ENCODE results near the gene CCND1. TPM values are rescaled to one million over a fixed set of nuclear protein-coding genes. Genes with fewer than 3 reads are reported as not detected.

CCND1 gene
- total RNA-seq, 6 experiments from 2014 or later = 1,259 to 2,084 (median 1,434) TPM

DNA sequence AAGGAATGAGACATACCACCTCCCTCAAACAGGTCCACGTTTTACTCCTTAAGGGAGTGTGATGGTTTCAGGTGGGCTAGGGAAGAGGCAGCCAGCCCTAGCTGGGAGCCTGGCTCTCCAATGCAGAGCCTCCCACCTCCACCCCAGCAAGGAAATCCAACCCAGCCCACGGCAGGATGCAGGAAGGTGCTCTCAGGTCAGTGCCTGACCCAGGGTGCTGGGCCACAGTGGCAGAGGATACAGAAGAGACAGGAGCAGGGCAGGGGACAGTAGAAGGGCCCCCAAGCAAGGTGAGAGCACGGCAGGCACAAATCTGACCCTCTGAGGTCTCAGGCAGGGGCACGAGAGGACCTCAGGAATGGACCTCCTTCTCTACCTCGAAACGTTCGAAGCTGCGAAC lies 26.9 kb upstream of the CCND1 start:
- no peak overlapping the region for H3K27ac Mint-ChIP-seq
- no peaks in the 10 kb centered on the region for H3K36me3 Mint-ChIP-seq (ENCODE audit: low read depth)
- H3K4me3 Mint-ChIP-seq = no peak overlapping the region
- H3K4me1 Mint-ChIP-seq (ENCODE audit: low read depth) = peaks cover 9% of the 10 kb centered on the region; the same call in 1 of the 2 replicates
- no peak for DNase-seq
- no peaks in the 10 kb centered on the region for H3K9me3 Mint-ChIP-seq
- TF ChIP-seq, protein P1, sequence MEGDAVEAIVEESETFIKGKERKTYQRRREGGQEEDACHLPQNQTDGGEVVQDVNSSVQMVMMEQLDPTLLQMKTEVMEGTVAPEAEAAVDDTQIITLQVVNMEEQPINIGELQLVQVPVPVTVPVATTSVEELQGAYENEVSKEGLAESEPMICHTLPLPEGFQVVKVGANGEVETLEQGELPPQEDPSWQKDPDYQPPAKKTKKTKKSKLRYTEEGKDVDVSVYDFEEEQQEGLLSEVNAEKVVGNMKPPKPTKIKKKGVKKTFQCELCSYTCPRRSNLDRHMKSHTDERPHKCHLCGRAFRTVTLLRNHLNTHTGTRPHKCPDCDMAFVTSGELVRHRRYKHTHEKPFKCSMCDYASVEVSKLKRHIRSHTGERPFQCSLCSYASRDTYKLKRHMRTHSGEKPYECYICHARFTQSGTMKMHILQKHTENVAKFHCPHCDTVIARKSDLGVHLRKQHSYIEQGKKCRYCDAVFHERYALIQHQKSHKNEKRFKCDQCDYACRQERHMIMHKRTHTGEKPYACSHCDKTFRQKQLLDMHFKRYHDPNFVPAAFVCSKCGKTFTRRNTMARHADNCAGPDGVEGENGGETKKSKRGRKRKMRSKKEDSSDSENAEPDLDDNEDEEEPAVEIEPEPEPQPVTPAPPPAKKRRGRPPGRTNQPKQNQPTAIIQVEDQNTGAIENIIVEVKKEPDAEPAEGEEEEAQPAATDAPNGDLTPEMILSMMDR (IDR thresholded peaks at IDR 0.05) = no peak
- H3K27me3 Mint-ChIP-seq (ENCODE audit: insufficient read depth) = peaks cover 7% of the 10 kb centered on the region

GRCh38 chr11:69615545-69616278 lies 25.2 kb upstream of the CCND1 start:
- Mint-ChIP-seq H3K9me3 (no peaks in the 10 kb centered on the region), H3K4me1 (ENCODE audit: low read depth) (peaks cover 9% of the 10 kb centered on the region; the same call in 1 of the 2 replicates)
- TF ChIP-seq, protein P1 (IDR thresholded peaks at IDR 0.05) = no peak

GRCh38 chr11:69617220-69617619 lies 23.7 kb upstream of the CCND1 start:
- TF ChIP-seq, protein P1 (IDR thresholded peaks at IDR 0.05) = no peak
- H3K36me3 Mint-ChIP-seq (ENCODE audit: low read depth) = no peaks in the 10 kb centered on the region
- no peak overlapping the region for H3K4me3 Mint-ChIP-seq
- H3K9me3 Mint-ChIP-seq = no peaks in the 10 kb centered on the region
- peaks cover 9% of the 10 kb centered on the region; the same call in 1 of the 2 replicates for H3K4me1 Mint-ChIP-seq (ENCODE audit: low read depth)
- no peak overlapping the region for H3K27ac Mint-ChIP-seq
- DNase-seq = no peak
- peaks cover 12% of the 10 kb centered on the region for H3K27me3 Mint-ChIP-seq (ENCODE audit: insufficient read depth)

More at GRCh38 chr11:69615545-69616278, 25.2 kb upstream of the CCND1 start:
- no peaks in the 10 kb centered on the region for H3K36me3 Mint-ChIP-seq (ENCODE audit: low read depth)
- DNase-seq = no peak
- H3K4me3 Mint-ChIP-seq = no peak overlapping the region
- H3K27me3 Mint-ChIP-seq (ENCODE audit: insufficient read depth) = peaks cover 10% of the 10 kb centered on the region
- H3K27ac Mint-ChIP-seq = no peak overlapping the region

GRCh38 chr11:69617682-69618081 lies 23.3 kb upstream of the CCND1 start:
- H3K4me3 Mint-ChIP-seq = no peak overlapping the region
- H3K27me3 Mint-ChIP-seq (ENCODE audit: insufficient read depth) = peaks cover 14% of the 10 kb centered on the region
- no peak overlapping the region for H3K27ac Mint-ChIP-seq
- DNase-seq = no peak
- no peaks in the 10 kb centered on the region for H3K9me3 Mint-ChIP-seq
- H3K36me3 Mint-ChIP-seq (ENCODE audit: low read depth) = no peaks in the 10 kb centered on the region
- TF ChIP-seq, protein P1 (IDR thresholded peaks at IDR 0.05) = no peak
- peaks cover 9% of the 10 kb centered on the region; the same call in 1 of the 2 replicates for H3K4me1 Mint-ChIP-seq (ENCODE audit: low read depth)

DNA sequence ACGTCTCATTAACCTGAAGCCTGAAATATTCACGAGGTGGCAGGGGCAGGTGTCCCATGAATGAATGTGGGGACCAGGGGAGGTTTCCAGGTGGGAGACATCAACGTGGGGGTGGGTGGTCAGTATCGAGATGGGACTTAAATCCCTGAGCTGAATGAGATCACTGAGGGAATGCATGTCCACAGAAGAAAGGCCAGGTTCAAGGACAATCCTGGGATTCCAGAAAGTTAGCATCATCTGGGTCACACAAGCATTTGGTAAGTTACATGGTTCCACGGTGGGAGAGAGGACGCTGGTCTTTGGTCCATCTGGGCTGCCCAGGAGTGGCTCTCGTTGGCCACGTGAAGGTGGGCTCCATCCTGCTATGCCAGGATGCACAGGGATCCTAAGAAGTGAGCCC lies 22.7 kb upstream of the CCND1 start:
- DNase-seq = no peak
- Mint-ChIP-seq H3K4me1 (ENCODE audit: low read depth) (peaks cover 9% of the 10 kb centered on the region; the same call in 1 of the 2 replicates), H3K27me3 (ENCODE audit: insufficient read depth) (peaks cover 14% of the 10 kb centered on the region), H3K4me3 (no peak overlapping the region), H3K36me3 (ENCODE audit: low read depth) (no peaks in the 10 kb centered on the region), H3K9me3 (no peaks in the 10 kb centered on the region), H3K27ac (no peak overlapping the region)
- TF ChIP-seq, protein P1 (IDR thresholded peaks at IDR 0.05) = no peak
